ENCODE results near the gene OR8K5. TPM values are rescaled to one million over a fixed set of nuclear protein-coding genes. Genes with fewer than 3 reads are reported as not detected.

OR8K5 gene
- total RNA-seq, 1 donor from 2014 or later: not detected

DNA sequence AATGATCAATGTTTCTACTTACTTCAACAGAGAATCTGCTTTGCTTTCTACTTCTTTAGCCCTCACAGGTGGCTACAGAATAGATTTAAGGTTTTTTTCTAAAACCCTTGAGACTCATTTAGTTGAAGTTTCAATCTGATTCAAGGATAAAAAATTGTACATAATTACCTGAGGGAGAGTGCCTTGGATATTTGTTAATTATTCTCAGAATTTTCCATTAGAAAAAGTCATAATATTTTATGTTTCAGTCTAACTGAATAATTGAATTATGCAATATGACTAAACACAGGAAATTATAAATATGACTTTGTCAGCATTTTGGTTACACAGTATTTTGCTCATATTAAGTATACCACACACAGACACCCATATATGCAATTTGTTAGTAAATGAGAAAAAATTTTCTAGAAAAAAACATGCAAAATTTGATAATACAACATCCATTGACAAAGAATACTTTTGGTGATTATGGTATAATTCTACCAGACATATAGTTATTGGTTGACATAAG, 19.9 kb downstream of the OR8K5 start, which contains the start of gene OR8J3:
TSS of gene OR8J3 (minus strand) at position 51 of the 511 bp plus-strand sequence. CDS start 2,483 bp downstream, outside the sequence.
- H3K36me3 ChIP-seq (ENCODE audit: control insufficient read depth, insufficient read depth, low read length): no peaks in the 10 kb centered on the region
- no peaks in the 10 kb centered on the region for H3K27me3 ChIP-seq (ENCODE audit: control insufficient read depth, insufficient read depth, low read length)
- H3K4me3 ChIP-seq (ENCODE audit: low read depth, low read length): no peak within 1 kb of the TSS
- DNase-seq (ENCODE audit: low read depth): no peak
- TF ChIP-seq, protein P1, sequence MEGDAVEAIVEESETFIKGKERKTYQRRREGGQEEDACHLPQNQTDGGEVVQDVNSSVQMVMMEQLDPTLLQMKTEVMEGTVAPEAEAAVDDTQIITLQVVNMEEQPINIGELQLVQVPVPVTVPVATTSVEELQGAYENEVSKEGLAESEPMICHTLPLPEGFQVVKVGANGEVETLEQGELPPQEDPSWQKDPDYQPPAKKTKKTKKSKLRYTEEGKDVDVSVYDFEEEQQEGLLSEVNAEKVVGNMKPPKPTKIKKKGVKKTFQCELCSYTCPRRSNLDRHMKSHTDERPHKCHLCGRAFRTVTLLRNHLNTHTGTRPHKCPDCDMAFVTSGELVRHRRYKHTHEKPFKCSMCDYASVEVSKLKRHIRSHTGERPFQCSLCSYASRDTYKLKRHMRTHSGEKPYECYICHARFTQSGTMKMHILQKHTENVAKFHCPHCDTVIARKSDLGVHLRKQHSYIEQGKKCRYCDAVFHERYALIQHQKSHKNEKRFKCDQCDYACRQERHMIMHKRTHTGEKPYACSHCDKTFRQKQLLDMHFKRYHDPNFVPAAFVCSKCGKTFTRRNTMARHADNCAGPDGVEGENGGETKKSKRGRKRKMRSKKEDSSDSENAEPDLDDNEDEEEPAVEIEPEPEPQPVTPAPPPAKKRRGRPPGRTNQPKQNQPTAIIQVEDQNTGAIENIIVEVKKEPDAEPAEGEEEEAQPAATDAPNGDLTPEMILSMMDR (IDR thresholded peaks at IDR 0.05; ENCODE audit: insufficient read depth, low read length, poor library complexity, severe bottlenecking): no peak

DNA sequence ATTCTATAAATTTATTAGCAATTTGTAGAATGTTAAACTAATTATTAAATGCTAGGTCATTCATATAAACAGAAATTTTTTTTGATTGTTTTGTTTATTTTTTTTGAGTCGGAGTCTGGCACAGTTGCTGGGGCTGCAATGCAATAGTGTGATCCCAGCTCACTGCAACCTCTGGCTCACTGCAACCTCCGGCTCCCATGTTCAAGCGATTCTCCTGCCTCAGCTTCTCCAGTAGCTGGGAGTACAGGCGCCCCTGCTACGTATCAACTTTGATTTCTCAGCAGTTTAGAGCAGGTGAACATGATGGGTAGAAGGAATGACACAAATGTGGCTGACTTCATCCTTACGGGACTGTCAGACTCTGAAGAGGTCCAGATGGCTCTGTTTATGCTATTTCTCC, 38.0 kb downstream of the OR8K5 start, which contains the start of gene OR8H3:
TSS of gene OR8H3 (plus strand) at position 301 of the 400 bp plus-strand sequence. CDS start at position 301, 0 bp downstream.
- Histone ChIP-seq H3K4me3 (ENCODE audit: low read depth, low read length) (no peak within 1 kb of the TSS), H3K36me3 (ENCODE audit: control insufficient read depth, insufficient read depth, low read length) (no peaks in the 10 kb centered on the region), H3K27me3 (ENCODE audit: control insufficient read depth, insufficient read depth, low read length) (no peaks in the 10 kb centered on the region)
- no peak for DNase-seq (ENCODE audit: low read depth)
- TF ChIP-seq, protein P1 (IDR thresholded peaks at IDR 0.05; ENCODE audit: insufficient read depth, low read length, poor library complexity, severe bottlenecking): no peak

Other genes starting within 250 kb of the OR8K5 start
- gene OR5W2, start 245.7 kb downstream of the OR8K5 start, total RNA-seq: not detected in 2 replicates
- not detected in 2 replicates for gene OR5I1, start 223.9 kb downstream of the OR8K5 start, total RNA-seq
- gene OR10AG1, start 190.4 kb downstream of the OR8K5 start, total RNA-seq: not detected in 2 replicates
- not detected in 2 replicates for gene OR5F1, start 165.7 kb downstream of the OR8K5 start, total RNA-seq
- gene OR5AS1, start 132.7 kb downstream of the OR8K5 start, total RNA-seq: not detected in 2 replicates
- not detected in 2 replicates for gene OR8I2, start 67.0 kb downstream of the OR8K5 start, total RNA-seq
- gene OR8H2, start 56.6 kb downstream of the OR8K5 start, total RNA-seq: not detected in 2 replicates
- gene OR8H3, start 37.9 kb downstream of the OR8K5 start, total RNA-seq: not detected in 2 replicates
- gene OR8J3, start 20.1 kb downstream of the OR8K5 start, total RNA-seq: not detected in 2 replicates
- not detected in 2 replicates for gene OR5J2, start 16.3 kb upstream of the OR8K5 start, total RNA-seq
- gene OR5T2, start 73.9 kb upstream of the OR8K5 start, total RNA-seq: not detected in 2 replicates
- not detected in 2 replicates for gene OR5T3, start 91.9 kb upstream of the OR8K5 start, total RNA-seq
- not detected in 2 replicates for gene OR5T1, start 113.8 kb upstream of the OR8K5 start, total RNA-seq
- gene OR8H1, start 131.9 kb upstream of the OR8K5 start, total RNA-seq: not detected in 2 replicates
- not detected in 2 replicates for gene OR8K3, start 154.8 kb upstream of the OR8K5 start, total RNA-seq
- not detected in 2 replicates for gene OR8K1, start 185.7 kb upstream of the OR8K5 start, total RNA-seq
- gene OR8J1, start 194.0 kb upstream of the OR8K5 start, total RNA-seq: not detected in 2 replicates
- gene OR8U1, start 215.3 kb upstream of the OR8K5 start, total RNA-seq: not detected in 2 replicates

Data from kidney epithelial cell (primary cell).